ENCODE data around the gene COL24A1. TPM values are rescaled to one million over a fixed set of nuclear protein-coding genes. Genes with fewer than 3 reads are reported as not detected.

Gene COL24A1
- total RNA-seq, 1 donor from 2014 or later, result 1.1 TPM

DNA sequence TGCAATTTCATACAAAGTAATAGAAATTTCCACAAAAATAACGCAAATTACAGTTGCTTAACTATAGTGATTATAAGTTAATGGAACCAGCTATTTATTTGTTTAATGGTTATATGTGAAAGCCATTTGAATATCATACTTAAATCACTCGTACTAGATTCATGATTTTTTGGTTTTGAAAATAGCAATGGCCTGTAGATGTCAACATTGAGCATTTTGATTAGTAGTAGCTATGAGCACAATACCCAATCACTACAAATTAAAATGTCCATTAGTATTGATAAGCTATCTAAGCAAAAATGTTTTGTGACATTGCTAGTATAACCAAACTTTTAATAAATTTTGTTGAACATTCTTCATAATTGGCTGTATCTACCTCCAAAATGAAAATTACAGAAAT, 10.0 kb downstream of the COL24A1 start:
- Histone ChIP-seq H3K9me3 (no peaks in the 10 kb centered on the region), H3K27me3 (ENCODE audit: low read depth) (no peaks in the 10 kb centered on the region), H3K4me1 (no peaks in the 10 kb centered on the region), H3K4me3 (no peak overlapping the region), H3K36me3 (no peaks in the 10 kb centered on the region), H3K27ac (no peak overlapping the region)
- ATAC-seq (no peak), DNase-seq (no peak)
- intact Hi-C loops (cut with DNase I), result no loop called here
- TF ChIP-seq, protein P1, sequence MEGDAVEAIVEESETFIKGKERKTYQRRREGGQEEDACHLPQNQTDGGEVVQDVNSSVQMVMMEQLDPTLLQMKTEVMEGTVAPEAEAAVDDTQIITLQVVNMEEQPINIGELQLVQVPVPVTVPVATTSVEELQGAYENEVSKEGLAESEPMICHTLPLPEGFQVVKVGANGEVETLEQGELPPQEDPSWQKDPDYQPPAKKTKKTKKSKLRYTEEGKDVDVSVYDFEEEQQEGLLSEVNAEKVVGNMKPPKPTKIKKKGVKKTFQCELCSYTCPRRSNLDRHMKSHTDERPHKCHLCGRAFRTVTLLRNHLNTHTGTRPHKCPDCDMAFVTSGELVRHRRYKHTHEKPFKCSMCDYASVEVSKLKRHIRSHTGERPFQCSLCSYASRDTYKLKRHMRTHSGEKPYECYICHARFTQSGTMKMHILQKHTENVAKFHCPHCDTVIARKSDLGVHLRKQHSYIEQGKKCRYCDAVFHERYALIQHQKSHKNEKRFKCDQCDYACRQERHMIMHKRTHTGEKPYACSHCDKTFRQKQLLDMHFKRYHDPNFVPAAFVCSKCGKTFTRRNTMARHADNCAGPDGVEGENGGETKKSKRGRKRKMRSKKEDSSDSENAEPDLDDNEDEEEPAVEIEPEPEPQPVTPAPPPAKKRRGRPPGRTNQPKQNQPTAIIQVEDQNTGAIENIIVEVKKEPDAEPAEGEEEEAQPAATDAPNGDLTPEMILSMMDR (IDR thresholded peaks at IDR 0.05), result no peak

- Histone ChIP-seq H3K4me1 (no peaks in the 10 kb centered on the region), H3K4me3 (no peak overlapping the region), H3K27ac (no peak overlapping the region), H3K36me3 (no peaks in the 10 kb centered on the region), H3K9me3 (no peaks in the 10 kb centered on the region), H3K27me3 (ENCODE audit: low read depth) (no peaks in the 10 kb centered on the region)
- intact Hi-C loops (cut with DNase I), result no loop called here
- DNase-seq (no peak), ATAC-seq (no peak)
- TF ChIP-seq, protein P1 (IDR thresholded peaks at IDR 0.05), result no peak
These were observed 16.2 kb downstream of the COL24A1 start for GRCh38 chr1:86140281-86140880.

- no peak overlapping the region for H3K27ac ChIP-seq
These were observed 17.8 kb downstream of the COL24A1 start for GRCh38 chr1:86138746-86139145.

DNA sequence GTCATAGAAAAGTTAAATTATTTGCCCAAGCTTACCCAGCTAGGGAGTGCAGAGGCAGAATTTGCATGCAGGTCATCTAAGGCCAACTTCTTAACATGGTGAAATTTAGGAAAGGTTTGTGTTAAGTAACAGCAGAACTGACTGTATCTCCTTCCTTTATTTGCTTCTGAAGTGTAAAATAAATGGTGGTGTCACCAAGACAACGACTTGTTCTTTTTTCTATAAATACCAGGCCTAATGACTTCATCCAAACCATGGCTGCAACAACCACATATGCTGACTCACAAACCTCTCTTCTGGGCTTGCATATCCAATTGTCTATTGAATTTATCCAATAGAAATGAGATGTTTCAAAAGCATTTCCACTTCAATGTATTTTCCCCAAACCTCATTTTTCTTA, 19.1 kb downstream of the COL24A1 start:
- peak in 1 of 2 donors; percentile 69 for ATAC-seq
- no peak overlapping the region for H3K4me3 ChIP-seq
- H3K27me3 ChIP-seq (ENCODE audit: low read depth), result no peaks in the 10 kb centered on the region
- H3K9me3 ChIP-seq, result no peaks in the 10 kb centered on the region
- H3K4me1 ChIP-seq, result no peaks in the 10 kb centered on the region
- H3K36me3 ChIP-seq, result no peaks in the 10 kb centered on the region
- intact Hi-C loops (cut with DNase I), result no loop called here
- DNase-seq, result no peak
- TF ChIP-seq, protein P1 (IDR thresholded peaks at IDR 0.05), result no peak
- H3K27ac ChIP-seq, result no peak overlapping the region

More at GRCh38 chr1:86138746-86139145, 17.8 kb downstream of the COL24A1 start:
- H3K9me3 ChIP-seq, result no peaks in the 10 kb centered on the region
- intact Hi-C loops (cut with DNase I), result no loop called here
- no peak for DNase-seq
- no peaks in the 10 kb centered on the region for H3K4me1 ChIP-seq
- no peak overlapping the region for H3K4me3 ChIP-seq
- TF ChIP-seq, protein P1 (IDR thresholded peaks at IDR 0.05), result no peak
- H3K36me3 ChIP-seq, result no peaks in the 10 kb centered on the region
- no peak for ATAC-seq
- no peaks in the 10 kb centered on the region for H3K27me3 ChIP-seq (ENCODE audit: low read depth)

DNA sequence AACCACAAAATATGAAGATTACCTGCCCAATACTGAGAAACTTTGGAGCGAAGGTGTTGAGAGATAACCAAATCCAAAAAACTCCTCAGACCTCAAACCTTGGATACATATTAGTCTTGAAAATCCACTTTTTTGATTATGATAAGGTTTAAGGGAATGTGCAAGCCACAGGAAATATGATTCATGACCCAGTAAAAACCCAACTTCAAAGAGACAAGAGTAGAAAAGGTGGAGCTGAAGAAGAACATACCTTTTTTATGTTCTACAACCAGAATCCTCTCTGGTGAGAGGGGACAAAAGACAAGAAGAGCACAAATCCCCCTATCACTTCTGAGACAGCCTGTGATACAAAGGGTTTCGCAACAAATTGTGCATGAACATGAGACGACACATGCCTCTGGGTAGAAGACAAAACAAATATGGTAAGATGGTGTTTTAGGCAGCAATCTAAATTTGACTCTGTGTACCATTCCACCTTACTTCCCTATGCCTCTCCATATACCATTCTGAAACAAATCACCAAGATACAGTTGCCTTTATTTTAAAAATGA, 37.3 kb downstream of the COL24A1 start:
- no peak for ATAC-seq
- intact Hi-C loops (cut with DNase I), result no loop called here
- Histone ChIP-seq H3K36me3 (no peaks in the 10 kb centered on the region), H3K27ac (no peak overlapping the region), H3K9me3 (no peaks in the 10 kb centered on the region), H3K4me3 (no peak overlapping the region), H3K4me1 (no peaks in the 10 kb centered on the region), H3K27me3 (ENCODE audit: low read depth) (no peaks in the 10 kb centered on the region)
- no peak for DNase-seq
- TF ChIP-seq, protein P1 (IDR thresholded peaks at IDR 0.05), result no peak
